ENCODE results near the gene ARHGDIA.

ARHGDIA gene

DNA sequence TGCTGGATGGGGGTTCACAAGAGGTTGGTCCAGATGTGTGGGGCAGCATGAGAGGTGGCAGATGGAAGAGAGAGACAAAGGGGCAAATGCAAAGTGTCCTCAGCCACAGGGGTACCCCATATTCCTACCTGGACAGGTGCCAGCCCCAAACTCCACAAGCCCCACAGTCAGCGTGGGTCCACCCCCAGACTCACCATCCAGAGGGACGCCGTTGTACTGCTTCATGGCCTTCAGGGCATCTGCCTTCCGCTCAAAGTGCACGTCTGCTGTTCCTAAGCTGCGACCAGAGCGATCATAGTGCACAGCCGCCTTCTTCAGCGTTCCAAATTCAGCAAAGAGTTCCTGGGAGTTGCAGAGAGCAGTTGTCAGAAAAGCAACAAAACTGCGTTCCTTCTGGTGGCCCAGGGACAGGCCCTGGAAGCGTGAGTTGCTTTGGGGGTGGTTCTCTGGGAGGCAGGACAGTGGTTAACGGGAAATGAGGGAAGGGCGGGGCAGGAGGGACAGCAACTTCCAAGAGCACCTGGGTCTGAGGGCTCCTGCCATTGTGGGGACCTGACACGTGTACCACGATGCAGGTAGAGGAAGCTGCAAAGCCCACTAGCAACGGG is 18.0 kb upstream of the ARHGDIA start:
- 95 to 97% methylated on average over 16 of the region's 16 CpGs for WGBS, 2 experiments
- Histone ChIP-seq H3K27me3 (ENCODE audit: control insufficient read depth, insufficient read depth, low read length, poor library complexity, severe bottlenecking) (no peaks in the 10 kb centered on the region), H3K27ac (ENCODE audit: insufficient read depth, low read depth, low read length, poor library complexity, severe bottlenecking) (no peak overlapping the region), H3K4me1 (ENCODE audit: control insufficient read depth, insufficient read depth, low read length) (peaks cover 7% of the 10 kb centered on the region), H3K36me3 (ENCODE audit: control insufficient read depth, insufficient read depth, low read length) (peaks cover 37% of the 10 kb centered on the region), H3K4me3 (ENCODE audit: insufficient read depth, low read depth, low read length) (no peak overlapping the region), H3K9me3 (ENCODE audit: control insufficient read depth, low read length) (no peaks in the 10 kb centered on the region)

DNA sequence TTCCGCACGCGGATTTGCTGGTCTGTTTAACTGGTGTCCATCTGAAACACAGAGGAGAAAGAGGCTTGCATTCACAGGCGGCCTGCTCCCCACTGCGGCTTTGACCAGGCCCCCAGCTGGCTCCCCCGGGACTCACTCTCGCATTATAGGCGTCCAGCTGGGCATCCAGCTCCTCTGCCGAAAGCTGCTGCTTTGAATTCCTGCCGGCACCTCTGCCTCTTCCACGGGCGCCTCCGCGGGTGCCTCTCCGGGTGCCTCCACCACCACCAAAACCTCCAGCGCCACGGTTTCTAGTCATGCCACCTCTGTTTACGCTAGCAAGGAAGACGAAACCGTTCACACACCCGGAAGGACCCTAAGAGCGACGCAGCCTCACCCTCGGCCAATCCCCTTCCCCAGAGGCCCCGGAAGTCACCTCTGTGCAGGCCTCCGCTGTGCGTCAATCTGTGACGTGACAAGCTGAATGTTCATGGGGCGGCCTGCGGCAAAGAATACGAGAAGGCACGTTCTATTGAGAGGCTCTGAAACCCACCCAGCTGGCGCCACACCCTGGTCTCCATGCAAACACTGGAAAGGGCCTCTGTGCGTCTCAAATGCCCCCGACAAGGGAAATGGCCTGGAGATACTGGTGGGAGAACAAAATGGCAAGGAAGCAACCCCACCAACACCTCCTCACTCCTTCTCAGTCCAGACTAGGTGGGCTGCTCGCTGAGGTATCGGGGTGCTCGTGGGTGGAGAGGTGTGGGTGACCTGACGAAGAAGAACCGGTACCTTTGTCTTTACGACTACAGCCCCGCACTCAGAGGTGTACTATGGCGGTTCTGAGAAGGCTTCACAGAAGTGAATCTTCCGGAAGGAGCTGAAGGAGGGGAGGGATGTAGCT is 17.2 kb upstream of the ARHGDIA start:
- WGBS, 2 experiments = 96 to 97% methylated on average over 44 of the region's 44 CpGs
- no peaks in the 10 kb centered on the region for H3K27me3 ChIP-seq (ENCODE audit: control insufficient read depth, insufficient read depth, low read length, poor library complexity, severe bottlenecking)
- H3K9me3 ChIP-seq (ENCODE audit: control insufficient read depth, low read length) = no peaks in the 10 kb centered on the region
- H3K4me3 ChIP-seq (ENCODE audit: insufficient read depth, low read depth, low read length) = no peak overlapping the region
- peaks cover 7% of the 10 kb centered on the region for H3K4me1 ChIP-seq (ENCODE audit: control insufficient read depth, insufficient read depth, low read length)
- H3K36me3 ChIP-seq (ENCODE audit: control insufficient read depth, insufficient read depth, low read length) = peaks cover 42% of the 10 kb centered on the region
- no peak overlapping the region for H3K27ac ChIP-seq (ENCODE audit: insufficient read depth, low read depth, low read length, poor library complexity, severe bottlenecking)

DNA sequence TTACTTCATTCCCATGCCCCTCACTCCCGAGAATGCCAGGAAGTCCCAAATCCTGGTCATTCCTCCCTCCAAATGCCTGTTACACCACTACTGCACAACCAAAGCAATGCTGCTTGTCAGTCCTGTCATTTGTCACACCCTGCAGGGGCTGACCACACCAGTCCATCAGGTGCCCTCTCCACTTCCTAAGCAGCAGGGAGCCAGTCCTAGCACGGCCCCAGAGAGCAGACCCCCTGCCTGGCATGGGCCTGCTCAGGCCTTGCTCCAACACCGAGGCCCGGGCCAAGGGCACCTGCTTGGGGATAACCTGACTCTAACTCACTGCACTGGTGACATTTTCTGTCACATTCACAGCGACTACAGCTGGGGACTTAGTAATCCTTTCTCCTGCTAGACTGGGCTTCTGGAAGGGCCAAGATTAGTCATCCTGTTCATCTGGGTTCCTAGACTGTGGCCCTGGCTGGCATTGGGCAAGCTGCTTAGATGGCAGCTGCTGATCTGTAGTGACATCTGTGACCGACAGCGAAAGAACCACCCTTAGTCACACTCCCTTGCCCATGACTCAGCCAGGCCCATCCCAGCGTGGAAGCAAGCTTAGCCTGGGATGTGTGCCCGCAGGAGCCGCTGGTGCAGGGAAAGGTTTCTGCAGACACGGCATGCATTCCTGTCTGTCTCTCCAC is 14.9 kb upstream of the ARHGDIA start:
- Histone ChIP-seq H3K27ac (ENCODE audit: insufficient read depth, low read depth, low read length, poor library complexity, severe bottlenecking) (no peak overlapping the region), H3K36me3 (ENCODE audit: control insufficient read depth, insufficient read depth, low read length) (peaks cover 44% of the 10 kb centered on the region), H3K4me3 (ENCODE audit: insufficient read depth, low read depth, low read length) (no peak overlapping the region), H3K27me3 (ENCODE audit: control insufficient read depth, insufficient read depth, low read length, poor library complexity, severe bottlenecking) (no peaks in the 10 kb centered on the region), H3K9me3 (ENCODE audit: control insufficient read depth, low read length) (no peaks in the 10 kb centered on the region), H3K4me1 (ENCODE audit: control insufficient read depth, insufficient read depth, low read length) (peaks cover 7% of the 10 kb centered on the region)
- 94 to 96% methylated on average over 11 of the region's 11 CpGs for WGBS, 2 experiments

DNA sequence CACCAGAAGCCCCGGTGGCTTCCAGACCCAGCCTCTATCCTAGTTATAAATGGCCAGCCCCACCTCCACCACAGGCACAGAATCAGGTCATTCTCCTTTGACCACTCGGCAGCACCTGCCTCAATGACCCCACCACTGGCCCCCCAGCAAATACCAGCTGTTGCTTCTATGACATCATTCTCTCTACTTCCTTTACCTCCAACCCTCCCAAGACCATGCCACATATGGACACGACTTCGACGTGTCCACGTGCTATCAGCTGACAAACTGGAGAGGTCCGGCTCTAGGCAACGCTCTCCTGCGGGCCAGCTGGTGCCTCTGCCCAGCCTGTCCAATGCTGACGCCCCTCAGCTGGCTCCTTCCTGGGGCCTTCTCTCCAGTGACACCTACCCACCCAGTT is 14.3 kb upstream of the ARHGDIA start:
- Histone ChIP-seq H3K9me3 (ENCODE audit: control insufficient read depth, low read length) (no peaks in the 10 kb centered on the region), H3K27ac (ENCODE audit: insufficient read depth, low read depth, low read length, poor library complexity, severe bottlenecking) (no peak overlapping the region), H3K27me3 (ENCODE audit: control insufficient read depth, insufficient read depth, low read length, poor library complexity, severe bottlenecking) (no peaks in the 10 kb centered on the region), H3K4me3 (ENCODE audit: insufficient read depth, low read depth, low read length) (no peak overlapping the region), H3K36me3 (ENCODE audit: control insufficient read depth, insufficient read depth, low read length) (peaks cover 44% of the 10 kb centered on the region), H3K4me1 (ENCODE audit: control insufficient read depth, insufficient read depth, low read length) (peaks cover 6% of the 10 kb centered on the region)
- 94% methylated on average over 10 of the region's 10 CpGs for WGBS, 2 experiments

DNA sequence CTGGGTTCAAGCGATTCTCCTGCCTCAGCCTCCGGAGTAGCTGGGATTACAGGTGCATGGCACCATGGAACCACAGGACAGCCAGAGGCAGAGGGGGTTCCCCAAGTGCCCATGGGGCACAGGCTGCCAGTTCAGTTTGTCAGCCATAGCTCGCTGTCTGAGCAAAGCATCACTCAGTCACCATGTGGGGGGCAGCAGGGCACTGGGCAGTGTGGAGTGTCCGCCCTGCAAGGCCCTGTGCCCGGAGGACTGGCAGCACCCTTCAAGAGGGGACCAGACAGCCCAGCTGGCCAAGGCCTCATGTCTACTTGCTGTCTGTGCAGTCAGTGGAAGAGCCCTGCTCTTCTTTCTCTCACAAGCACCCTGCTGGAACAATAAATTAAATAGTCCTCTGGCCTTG is 13.8 kb upstream of the ARHGDIA start:
- Histone ChIP-seq H3K9me3 (ENCODE audit: control insufficient read depth, low read length) (no peaks in the 10 kb centered on the region), H3K27me3 (ENCODE audit: control insufficient read depth, insufficient read depth, low read length, poor library complexity, severe bottlenecking) (no peaks in the 10 kb centered on the region), H3K4me3 (ENCODE audit: insufficient read depth, low read depth, low read length) (no peak overlapping the region), H3K27ac (ENCODE audit: insufficient read depth, low read depth, low read length, poor library complexity, severe bottlenecking) (no peak overlapping the region), H3K4me1 (ENCODE audit: control insufficient read depth, insufficient read depth, low read length) (peaks cover 1% of the 10 kb centered on the region), H3K36me3 (ENCODE audit: control insufficient read depth, insufficient read depth, low read length) (peaks cover 42% of the 10 kb centered on the region)
- WGBS, 2 experiments = 94 to 97% methylated on average over 5 of the region's 5 CpGs

DNA sequence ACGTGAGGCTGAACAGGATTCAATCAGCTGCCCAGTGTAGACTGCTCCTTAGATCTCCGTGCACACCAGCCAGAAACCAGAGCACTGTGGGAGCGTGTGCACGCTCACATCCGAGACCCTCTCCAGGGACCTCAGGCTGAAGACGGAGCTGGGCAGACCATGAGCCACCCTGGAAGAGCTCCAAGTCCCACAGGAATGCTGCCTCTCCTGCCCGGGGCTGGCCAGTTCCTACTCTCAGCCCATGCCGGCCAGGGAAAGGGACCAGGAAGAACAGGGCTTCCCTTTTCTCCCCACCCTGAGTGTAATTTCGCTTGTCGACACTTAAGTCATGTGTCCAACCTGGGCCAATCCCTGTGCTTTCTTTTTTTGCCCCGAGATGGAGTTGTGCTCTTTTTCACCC is 13.4 kb upstream of the ARHGDIA start:
- Histone ChIP-seq H3K4me1 (ENCODE audit: control insufficient read depth, insufficient read depth, low read length) (no peaks in the 10 kb centered on the region), H3K27me3 (ENCODE audit: control insufficient read depth, insufficient read depth, low read length, poor library complexity, severe bottlenecking) (no peaks in the 10 kb centered on the region), H3K9me3 (ENCODE audit: control insufficient read depth, low read length) (no peaks in the 10 kb centered on the region), H3K36me3 (ENCODE audit: control insufficient read depth, insufficient read depth, low read length) (peaks cover 38% of the 10 kb centered on the region), H3K4me3 (ENCODE audit: insufficient read depth, low read depth, low read length) (no peak overlapping the region), H3K27ac (ENCODE audit: insufficient read depth, low read depth, low read length, poor library complexity, severe bottlenecking) (no peak overlapping the region)
- WGBS, 2 experiments = 96% methylated on average over 11 of the region's 11 CpGs

DNA sequence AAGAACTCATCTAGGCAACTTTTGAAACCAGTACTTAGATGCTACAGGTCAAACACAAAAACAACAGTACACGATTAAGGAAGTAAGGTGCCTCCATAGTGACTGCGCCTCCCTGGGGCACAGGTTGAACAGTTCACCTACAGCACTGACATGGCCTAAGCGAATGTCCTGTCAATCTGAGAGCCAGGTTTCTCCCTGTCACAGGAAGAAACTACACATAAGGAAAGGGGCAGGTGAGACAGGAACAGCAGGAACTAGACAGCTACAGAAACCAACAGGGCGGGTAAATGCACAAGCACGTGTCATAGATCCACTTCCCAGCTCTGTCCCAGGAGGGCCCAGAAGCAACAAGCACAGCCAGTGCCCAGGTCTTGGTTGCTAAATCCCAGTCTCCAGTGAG is 8.0 kb upstream of the ARHGDIA start:
- WGBS, 2 experiments = 95 to 96% methylated on average over 5 of the region's 5 CpGs
- H3K4me3 ChIP-seq (ENCODE audit: insufficient read depth, low read depth, low read length) = no peak overlapping the region
- H3K4me1 ChIP-seq (ENCODE audit: control insufficient read depth, insufficient read depth, low read length) = no peaks in the 10 kb centered on the region
- H3K9me3 ChIP-seq (ENCODE audit: control insufficient read depth, low read length) = no peaks in the 10 kb centered on the region
- H3K36me3 ChIP-seq (ENCODE audit: control insufficient read depth, insufficient read depth, low read length) = peaks cover 7% of the 10 kb centered on the region
- H3K27me3 ChIP-seq (ENCODE audit: control insufficient read depth, insufficient read depth, low read length, poor library complexity, severe bottlenecking) = no peaks in the 10 kb centered on the region
- no peak overlapping the region for H3K27ac ChIP-seq (ENCODE audit: insufficient read depth, low read depth, low read length, poor library complexity, severe bottlenecking)

DNA sequence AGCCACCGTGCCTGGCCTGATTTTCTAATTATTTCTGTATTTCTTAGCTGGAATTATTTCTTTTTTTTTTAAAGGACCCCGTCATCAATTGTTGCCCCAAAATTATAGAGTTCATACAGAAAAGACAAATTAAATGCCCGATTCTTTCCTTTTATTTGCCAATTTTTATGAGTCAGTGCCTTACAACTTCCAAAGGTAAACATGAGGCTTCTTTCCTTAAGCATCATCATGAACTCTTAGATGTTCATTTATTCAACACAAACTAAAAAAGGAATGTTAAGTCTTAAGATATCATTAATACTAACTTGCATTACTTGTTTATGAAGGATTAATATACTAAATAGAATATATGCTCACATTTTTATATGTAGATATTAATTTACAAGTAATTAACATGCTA is 7.2 kb upstream of the ARHGDIA start:
- Histone ChIP-seq H3K4me1 (ENCODE audit: control insufficient read depth, insufficient read depth, low read length) (no peaks in the 10 kb centered on the region), H3K4me3 (ENCODE audit: insufficient read depth, low read depth, low read length) (no peak overlapping the region), H3K36me3 (ENCODE audit: control insufficient read depth, insufficient read depth, low read length) (peaks cover 2% of the 10 kb centered on the region), H3K27me3 (ENCODE audit: control insufficient read depth, insufficient read depth, low read length, poor library complexity, severe bottlenecking) (no peaks in the 10 kb centered on the region), H3K9me3 (ENCODE audit: control insufficient read depth, low read length) (no peaks in the 10 kb centered on the region), H3K27ac (ENCODE audit: insufficient read depth, low read depth, low read length, poor library complexity, severe bottlenecking) (no peak overlapping the region)
- WGBS, 2 experiments = 96 to 97% methylated on average over 3 of the region's 3 CpGs

DNA sequence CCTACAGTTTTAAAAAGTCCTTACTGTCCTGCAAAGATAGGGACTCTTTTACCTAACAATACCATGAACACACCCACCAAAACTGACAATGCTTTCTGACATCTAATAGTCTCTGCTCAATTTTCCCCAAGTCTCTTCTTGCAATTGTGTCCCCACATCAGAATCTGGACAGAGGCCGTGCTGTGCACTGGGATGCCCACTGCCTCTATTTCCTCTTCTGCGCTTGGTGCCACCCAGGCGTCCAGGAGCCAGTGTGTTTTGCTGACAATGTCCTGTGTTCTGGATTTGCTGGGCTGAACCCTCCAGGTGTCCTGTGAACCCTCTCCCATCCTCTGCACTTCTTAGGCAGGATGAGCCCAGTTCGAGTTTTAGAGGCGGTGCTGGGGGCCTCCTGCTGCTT is 6.4 kb upstream of the ARHGDIA start:
- H3K4me1 ChIP-seq (ENCODE audit: control insufficient read depth, insufficient read depth, low read length) = no peaks in the 10 kb centered on the region
- H3K27me3 ChIP-seq (ENCODE audit: control insufficient read depth, insufficient read depth, low read length, poor library complexity, severe bottlenecking) = no peaks in the 10 kb centered on the region
- H3K27ac ChIP-seq (ENCODE audit: insufficient read depth, low read depth, low read length, poor library complexity, severe bottlenecking) = no peak overlapping the region
- H3K9me3 ChIP-seq (ENCODE audit: control insufficient read depth, low read length) = no peaks in the 10 kb centered on the region
- H3K36me3 ChIP-seq (ENCODE audit: control insufficient read depth, insufficient read depth, low read length) = peaks cover 2% of the 10 kb centered on the region
- no peak overlapping the region for H3K4me3 ChIP-seq (ENCODE audit: insufficient read depth, low read depth, low read length)
- 93 to 96% methylated on average over 5 of the region's 5 CpGs for WGBS, 2 experiments
